ENCODE data around the gene CITED1. TPM values are rescaled to one million over a fixed set of nuclear protein-coding genes. Genes with fewer than 3 reads are reported as not detected.

The CITED1 gene
- total RNA-seq, 1 donor = not detected

GRCh38 chrX:72260448-72260847 is 45.3 kb downstream of the CITED1 start:
- DNase-seq (ENCODE audit: low read depth) = no peak
- H3K4me3 ChIP-seq (ENCODE audit: low read depth, low read length) = no peak overlapping the region
- no peak for TF ChIP-seq CTCF (IDR thresholded peaks at IDR 0.05; ENCODE audit: insufficient read depth, low read length)

GRCh38 chrX:72258174-72258573 is 47.5 kb downstream of the CITED1 start:
- peak; percentile 72 for DNase-seq (ENCODE audit: low read depth)
- H3K4me3 ChIP-seq (ENCODE audit: low read depth, low read length) = no peak overlapping the region
- TF ChIP-seq CTCF (IDR thresholded peaks at IDR 0.05; ENCODE audit: insufficient read depth, low read length) = no peak

GRCh38 chrX:72255864-72256263 is 49.9 kb downstream of the CITED1 start:
- H3K4me3 ChIP-seq (ENCODE audit: low read depth, low read length) = no peak overlapping the region
- no peak for TF ChIP-seq CTCF (IDR thresholded peaks at IDR 0.05; ENCODE audit: insufficient read depth, low read length)
- no peak for DNase-seq (ENCODE audit: low read depth)

GRCh38 chrX:72255445-72255844 is 50.3 kb downstream of the CITED1 start:
- TF ChIP-seq CTCF (IDR thresholded peaks at IDR 0.05; ENCODE audit: insufficient read depth, low read length) = no peak
- no peak overlapping the region for H3K4me3 ChIP-seq (ENCODE audit: low read depth, low read length)
- DNase-seq (ENCODE audit: low read depth) = no peak

- DNase-seq (ENCODE audit: low read depth) = no peak
- TF ChIP-seq CTCF (IDR thresholded peaks at IDR 0.05; ENCODE audit: insufficient read depth, low read length) = no peak
- no peak overlapping the region for H3K4me3 ChIP-seq (ENCODE audit: low read depth, low read length)
Observed at GRCh38 chrX:72254816-72255215, 50.9 kb downstream of the CITED1 start.

GRCh38 chrX:72253686-72254085 is 52.0 kb downstream of the CITED1 start:
- no peak for TF ChIP-seq CTCF (IDR thresholded peaks at IDR 0.05; ENCODE audit: insufficient read depth, low read length)
- DNase-seq (ENCODE audit: low read depth) = no peak
- H3K4me3 ChIP-seq (ENCODE audit: low read depth, low read length) = no peak overlapping the region

Small RNAs within 50 kb of the gene (small RNA-seq; reads per million reads assigned to genes)
- not detected for gene RF00019

Other genes with a start within 250 kb of the CITED1 start
- gene RTL5, start 174.0 kb downstream of the CITED1 start, total RNA-seq (ENCODE audit: low replicate concordance) = 2.3 and 4.3 TPM in 2 replicates
- gene PIN4, start 124.2 kb downstream of the CITED1 start, total RNA-seq (ENCODE audit: low replicate concordance) = 4.6 and 9.0 TPM in 2 replicates
- gene ERCC6L, start 66.9 kb downstream of the CITED1 start, total RNA-seq (ENCODE audit: low replicate concordance) = 9.9 TPM in 1 of 2 replicates, not detected in the other
- 428 and 1,519 TPM in 2 replicates for gene RPS4X, start 28.7 kb downstream of the CITED1 start, total RNA-seq (ENCODE audit: low replicate concordance)